Hematopoietic multipotent progenitor cell treated with erythropoietin and hydrocortisone succinate and interleukin-3 and kit ligand, for 4 days (in vitro differentiated cells): Measurements from ENCODE around the gene CARD11.
A peak's percentile ranks its signal among the peaks of the same experiment; 100 is the strongest.

Source experiments
- DNase-seq: peaks from one replicate; pipeline ENCODE4 v3.0.0-alpha.2; 2015

Gene CARD11

GRCh38 chr7:2864204-2864985 lies 179.3 kb downstream of the CARD11 start:
- DNase-seq = no peak

- DNase-seq = peak; percentile 95
These were observed 180.1 kb downstream of the CARD11 start for GRCh38 chr7:2863461-2864066.

GRCh38 chr7:2862831-2863361 lies 180.8 kb downstream of the CARD11 start:
- peak; percentile 57 for DNase-seq

GRCh38 chr7:2861509-2861908 lies 182.2 kb downstream of the CARD11 start:
- no peak for DNase-seq

- DNase-seq = no peak
These were observed 183.0 kb downstream of the CARD11 start for GRCh38 chr7:2860627-2861133.

- DNase-seq = no peak
These were observed 183.7 kb downstream of the CARD11 start for GRCh38 chr7:2859952-2860351.

- no peak for DNase-seq
These were observed 185.0 kb downstream of the CARD11 start for GRCh38 chr7:2858621-2859020.

- DNase-seq = no peak
These were observed 187.1 kb downstream of the CARD11 start for GRCh38 chr7:2856388-2857169.
